Liver (tissue), 3 donors: ENCODE data around the gene CALM3.

Experiments used
- FOXA1 ChIP-seq: IDR thresholded peaks from 2 replicates; pipeline ENCODE4 v1.6.1; 2016; ENCODE audit warnings: antibody characterized with exemption
- GABPA ChIP-seq, 2 donors: IDR thresholded peaks in 1 of 2; conservative IDR thresholded peaks in 1 of 2; 2 replicates each; pipeline ENCODE4 v1.6.1; 2016; ENCODE audit warnings: antibody characterized with exemption in 2 of 2, mild to moderate bottlenecking in 1 of 2, moderate library complexity in 1 of 2
- RAD21 ChIP-seq, 2 donors: IDR thresholded peaks; 2 replicates each; pipeline ENCODE4 v1.6.1; 2016; ENCODE audit warnings: antibody characterized with exemption in 2 of 2, mild to moderate bottlenecking in 2 of 2
- RXRA ChIP-seq, 2 donors: IDR thresholded peaks; 2 replicates each; pipeline ENCODE4 v1.6.1; 2017 to 2018; ENCODE audit warnings: antibody characterized with exemption in 2 of 2, mild to moderate bottlenecking in 1 of 2
- YY1 ChIP-seq: IDR thresholded peaks from 2 replicates; pipeline ENCODE4 v1.6.1; 2016; ENCODE audit warnings: antibody characterized with exemption, mild to moderate bottlenecking
- TF ChIP-seq, protein P1 (sequence below): fragments of 150-350 bp; IDR thresholded peaks from 2 replicates; pipeline ENCODE4 v1.5.1; 2017; ENCODE audit warnings: improper control_type of control experiment, low read depth, low read length; ENCODE audit not compliant: missing input control
- TF ChIP-seq, protein P2 (sequence below): IDR thresholded peaks from 2 replicates; pipeline ENCODE4 v1.6.1; 2016; ENCODE audit warnings: antibody characterized with exemption
- TF ChIP-seq, protein P3 (sequence below): IDR thresholded peaks from 2 replicates; pipeline ENCODE4 v1.6.1; 2016; ENCODE audit warnings: antibody characterized with exemption, mild to moderate bottlenecking
- donor health status: healthy.
- donor health status: healthy.

DNA sequence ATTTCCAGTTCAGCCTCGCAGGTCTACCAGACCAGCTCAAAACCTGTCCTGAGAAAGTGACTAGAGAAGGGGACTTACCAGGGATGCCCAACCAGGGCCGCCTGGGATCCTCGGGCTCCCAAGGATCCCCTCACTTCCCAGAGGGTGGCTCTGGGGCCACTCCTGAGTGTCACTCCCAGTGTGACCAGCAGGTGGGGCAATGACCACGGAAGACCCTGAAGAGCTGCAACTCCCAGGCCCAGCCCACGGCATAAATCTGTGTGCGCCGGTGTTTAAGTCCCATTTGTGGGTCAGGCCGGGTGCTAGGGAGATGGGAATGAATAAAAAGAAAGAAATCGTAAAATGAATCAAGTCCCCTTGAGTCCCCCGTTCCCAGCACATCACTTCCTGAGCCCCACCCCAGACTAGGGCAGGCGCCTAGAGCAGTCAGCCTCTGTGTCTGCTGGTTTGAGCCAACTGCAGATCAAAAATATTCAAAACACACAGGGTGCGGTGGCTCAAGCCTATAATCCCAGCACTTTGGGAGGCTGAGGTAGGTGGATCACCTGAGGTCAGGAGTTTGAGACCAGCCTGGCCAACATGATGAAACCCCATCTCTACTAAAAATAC, 13.1 kb downstream of the CALM3 start:
- TF ChIP-seq RAD21 (IDR thresholded peaks at IDR 0.05), result peak; percentile 78 to 88
- TF ChIP-seq, protein P1, sequence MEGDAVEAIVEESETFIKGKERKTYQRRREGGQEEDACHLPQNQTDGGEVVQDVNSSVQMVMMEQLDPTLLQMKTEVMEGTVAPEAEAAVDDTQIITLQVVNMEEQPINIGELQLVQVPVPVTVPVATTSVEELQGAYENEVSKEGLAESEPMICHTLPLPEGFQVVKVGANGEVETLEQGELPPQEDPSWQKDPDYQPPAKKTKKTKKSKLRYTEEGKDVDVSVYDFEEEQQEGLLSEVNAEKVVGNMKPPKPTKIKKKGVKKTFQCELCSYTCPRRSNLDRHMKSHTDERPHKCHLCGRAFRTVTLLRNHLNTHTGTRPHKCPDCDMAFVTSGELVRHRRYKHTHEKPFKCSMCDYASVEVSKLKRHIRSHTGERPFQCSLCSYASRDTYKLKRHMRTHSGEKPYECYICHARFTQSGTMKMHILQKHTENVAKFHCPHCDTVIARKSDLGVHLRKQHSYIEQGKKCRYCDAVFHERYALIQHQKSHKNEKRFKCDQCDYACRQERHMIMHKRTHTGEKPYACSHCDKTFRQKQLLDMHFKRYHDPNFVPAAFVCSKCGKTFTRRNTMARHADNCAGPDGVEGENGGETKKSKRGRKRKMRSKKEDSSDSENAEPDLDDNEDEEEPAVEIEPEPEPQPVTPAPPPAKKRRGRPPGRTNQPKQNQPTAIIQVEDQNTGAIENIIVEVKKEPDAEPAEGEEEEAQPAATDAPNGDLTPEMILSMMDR, result peak; percentile 80
- no peak for TF ChIP-seq FOXA1
- TF ChIP-seq GABPA (IDR thresholded peaks at IDR 0.05 in 1 of 2, conservative IDR thresholded peaks at IDR 0.05 in 1 of 2), result no peak
- TF ChIP-seq, protein P2, sequence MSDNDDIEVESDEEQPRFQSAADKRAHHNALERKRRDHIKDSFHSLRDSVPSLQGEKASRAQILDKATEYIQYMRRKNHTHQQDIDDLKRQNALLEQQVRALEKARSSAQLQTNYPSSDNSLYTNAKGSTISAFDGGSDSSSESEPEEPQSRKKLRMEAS, result no peak
- TF ChIP-seq YY1, result no peak
- TF ChIP-seq, protein P3, sequence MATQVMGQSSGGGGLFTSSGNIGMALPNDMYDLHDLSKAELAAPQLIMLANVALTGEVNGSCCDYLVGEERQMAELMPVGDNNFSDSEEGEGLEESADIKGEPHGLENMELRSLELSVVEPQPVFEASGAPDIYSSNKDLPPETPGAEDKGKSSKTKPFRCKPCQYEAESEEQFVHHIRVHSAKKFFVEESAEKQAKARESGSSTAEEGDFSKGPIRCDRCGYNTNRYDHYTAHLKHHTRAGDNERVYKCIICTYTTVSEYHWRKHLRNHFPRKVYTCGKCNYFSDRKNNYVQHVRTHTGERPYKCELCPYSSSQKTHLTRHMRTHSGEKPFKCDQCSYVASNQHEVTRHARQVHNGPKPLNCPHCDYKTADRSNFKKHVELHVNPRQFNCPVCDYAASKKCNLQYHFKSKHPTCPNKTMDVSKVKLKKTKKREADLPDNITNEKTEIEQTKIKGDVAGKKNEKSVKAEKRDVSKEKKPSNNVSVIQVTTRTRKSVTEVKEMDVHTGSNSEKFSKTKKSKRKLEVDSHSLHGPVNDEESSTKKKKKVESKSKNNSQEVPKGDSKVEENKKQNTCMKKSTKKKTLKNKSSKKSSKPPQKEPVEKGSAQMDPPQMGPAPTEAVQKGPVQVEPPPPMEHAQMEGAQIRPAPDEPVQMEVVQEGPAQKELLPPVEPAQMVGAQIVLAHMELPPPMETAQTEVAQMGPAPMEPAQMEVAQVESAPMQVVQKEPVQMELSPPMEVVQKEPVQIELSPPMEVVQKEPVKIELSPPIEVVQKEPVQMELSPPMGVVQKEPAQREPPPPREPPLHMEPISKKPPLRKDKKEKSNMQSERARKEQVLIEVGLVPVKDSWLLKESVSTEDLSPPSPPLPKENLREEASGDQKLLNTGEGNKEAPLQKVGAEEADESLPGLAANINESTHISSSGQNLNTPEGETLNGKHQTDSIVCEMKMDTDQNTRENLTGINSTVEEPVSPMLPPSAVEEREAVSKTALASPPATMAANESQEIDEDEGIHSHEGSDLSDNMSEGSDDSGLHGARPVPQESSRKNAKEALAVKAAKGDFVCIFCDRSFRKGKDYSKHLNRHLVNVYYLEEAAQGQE, result no peak
- TF ChIP-seq RXRA (IDR thresholded peaks at IDR 0.05), result no peak
